Peyer's patch (tissue), 4 donors: Measurements from ENCODE around the gene ARHGAP28. TPM values are rescaled to one million over a fixed set of nuclear protein-coding genes. Genes with fewer than 3 reads are reported as not detected.

Experiments
- DNase-seq, 3 donors: peaks; one replicate each; pipeline ENCODE4 v3.0.0-alpha.2; 2017 to 2019
- H3K27ac ChIP-seq, 4 donors: fragments of 200-600 bp; sonication (generic); one replicate each; pipeline ENCODE4 v1.5.1; 2016 to 2019
- H3K27me3 ChIP-seq, 2 donors: fragments of 200-600 bp; sonication (generic); one replicate each; pipeline ENCODE4 v1.5.1; 2019
- H3K36me3 ChIP-seq, 3 donors: fragments of 200-600 bp; sonication (generic); one replicate each; pipeline ENCODE4 v1.5.1; 2016 to 2019
- H3K4me1 ChIP-seq, 4 donors: fragments of 200-600 bp; sonication (generic); one replicate each; pipeline ENCODE4 v1.5.1; 2016 to 2019
- H3K4me3 ChIP-seq, 4 donors: fragments of 200-600 bp; sonication (generic); 1 replicate in 3 of 4; 2 replicates in 1 of 4; pipeline ENCODE4 v1.5.1; 2016 to 2019; ENCODE audit warnings: mild to moderate bottlenecking in 1 of 4
- H3K9me3 ChIP-seq, 4 donors: fragments of 200-600 bp; sonication (generic); one replicate each; pipeline ENCODE4 v1.5.1; 2016 to 2019; ENCODE audit warnings: mild to moderate bottlenecking in 1 of 4
- CTCF ChIP-seq, 6 experiments: fragments of 450-650 bp in 4 of 6; fragments of 200-600 bp in 2 of 6; sonication (generic) in 1 of 6; IDR thresholded peaks; one replicate each; pipeline ENCODE4 v1.5.1; 2017 to 2019; ENCODE audit warnings: antibody characterized with exemption in 6 of 6, mild to moderate bottlenecking in 3 of 6, moderate library complexity in 1 of 6
- POLR2A ChIP-seq, 2 donors: fragments of 450-650 bp; IDR thresholded peaks; one replicate each; pipeline ENCODE4 v1.5.1; 2017; ENCODE audit warnings: antibody characterized with exemption in 2 of 2, mild to moderate bottlenecking in 2 of 2, moderate library complexity in 2 of 2
- total RNA-seq, 4 donors: library from RNA; depleted of rRNA; stranded (reverse); fragments of >200 nt; gene quantifications; one replicate each; pipeline ENCODE4 v1.1.0, GENCODE V29; 2016

ARHGAP28 gene
- total RNA-seq, 4 donors from 2014 or later, result 1.0 to 35.5 (median 3.3) TPM

GRCh38 chr18:6947338-6948030 is 218.0 kb downstream of the ARHGAP28 start:
- Histone ChIP-seq H3K9me3 (no peaks in the 10 kb centered on the region), H3K4me1 (peaks cover 0 to 32% (median 1%) of the 10 kb centered on the region in 4 donors), H3K36me3 (no peaks in the 10 kb centered on the region), H3K27ac (peak overlapping the region in 3 of 4 donors; percentile 63 to 86 (median 85)), H3K4me3 (peak overlapping the region in 2 of 4 donors; percentile 30 to 42), H3K27me3 (no peaks in the 10 kb centered on the region)
- TF ChIP-seq POLR2A (IDR thresholded peaks at IDR 0.05) (peak; percentile 10 to 74), CTCF (IDR thresholded peaks at IDR 0.05) (no peak)
- peak in 2 of 3 donors; percentile 84 to 87 for DNase-seq

GRCh38 chr18:6948281-6949055 is 219.0 kb downstream of the ARHGAP28 start:
- no peaks in the 10 kb centered on the region for H3K36me3 ChIP-seq
- H3K27ac ChIP-seq, result peak overlapping the region in 3 of 4 donors; percentile 63 to 86 (median 85)
- peaks cover 0 to 32% (median 1%) of the 10 kb centered on the region in 4 donors for H3K4me1 ChIP-seq
- no peak for DNase-seq
- no peak overlapping the region for H3K4me3 ChIP-seq
- no peak for TF ChIP-seq POLR2A (IDR thresholded peaks at IDR 0.05)
- TF ChIP-seq CTCF (IDR thresholded peaks at IDR 0.05), result no peak
- H3K27me3 ChIP-seq, result no peaks in the 10 kb centered on the region
- H3K9me3 ChIP-seq, result no peaks in the 10 kb centered on the region

GRCh38 chr18:6949800-6950586 is 220.5 kb downstream of the ARHGAP28 start:
- H3K27ac ChIP-seq, result peak overlapping the region in 3 of 4 donors; percentile 31 to 86 (median 85)
- DNase-seq, result no peak
- H3K4me1 ChIP-seq, result peaks cover 0 to 32% (median 1%) of the 10 kb centered on the region in 4 donors

GRCh38 chr18:6950641-6951040 is 221.1 kb downstream of the ARHGAP28 start:
- no peak for TF ChIP-seq CTCF (IDR thresholded peaks at IDR 0.05)
- DNase-seq, result no peak
- Histone ChIP-seq H3K27me3 (no peaks in the 10 kb centered on the region), H3K9me3 (no peaks in the 10 kb centered on the region), H3K27ac (peak overlapping the region in 3 of 4 donors; percentile 31 to 86 (median 85)), H3K4me1 (peaks cover 0 to 32% (median 1%) of the 10 kb centered on the region in 4 donors), H3K36me3 (no peaks in the 10 kb centered on the region), H3K4me3 (no peak overlapping the region)

More at GRCh38 chr18:6949800-6950586, 220.5 kb downstream of the ARHGAP28 start:
- no peak overlapping the region for H3K4me3 ChIP-seq
- H3K36me3 ChIP-seq, result no peaks in the 10 kb centered on the region
- no peaks in the 10 kb centered on the region for H3K27me3 ChIP-seq
- TF ChIP-seq CTCF (IDR thresholded peaks at IDR 0.05) (no peak), POLR2A (IDR thresholded peaks at IDR 0.05) (no peak)
- H3K9me3 ChIP-seq, result no peaks in the 10 kb centered on the region

GRCh38 chr18:6951336-6952090 is 222.0 kb downstream of the ARHGAP28 start:
- peaks cover 0 to 32% (median 1%) of the 10 kb centered on the region in 4 donors for H3K4me1 ChIP-seq
- H3K36me3 ChIP-seq, result no peaks in the 10 kb centered on the region
- H3K27ac ChIP-seq, result no peak overlapping the region
- no peak for TF ChIP-seq POLR2A (IDR thresholded peaks at IDR 0.05)
- no peak for TF ChIP-seq CTCF (IDR thresholded peaks at IDR 0.05)
- H3K27me3 ChIP-seq, result no peaks in the 10 kb centered on the region
- no peaks in the 10 kb centered on the region for H3K9me3 ChIP-seq
- H3K4me3 ChIP-seq, result no peak overlapping the region
- no peak for DNase-seq
